ENCODE results near the gene BHLHE40.

Gene BHLHE40

GRCh38 chr3:4979428-4980228 lies at the start of gene BHLHE40:
Gene BHLHE40, plus strand, starts transcription at chr3:4979437. Its CDS starts 282 bp downstream, at chr3:4979719.
- DNase-seq (ENCODE audit: low spot score): no peak

- no peak for DNase-seq (ENCODE audit: low spot score)
These were observed 48.7 kb upstream of the BHLHE40 start for GRCh38 chr3:4930501-4930900.

- no peak for DNase-seq (ENCODE audit: low spot score)
These were observed 45.2 kb upstream of the BHLHE40 start for GRCh38 chr3:4934050-4934449.

- DNase-seq (ENCODE audit: low spot score): no peak
These were observed 43.9 kb upstream of the BHLHE40 start for GRCh38 chr3:4935347-4935746.

DNA sequence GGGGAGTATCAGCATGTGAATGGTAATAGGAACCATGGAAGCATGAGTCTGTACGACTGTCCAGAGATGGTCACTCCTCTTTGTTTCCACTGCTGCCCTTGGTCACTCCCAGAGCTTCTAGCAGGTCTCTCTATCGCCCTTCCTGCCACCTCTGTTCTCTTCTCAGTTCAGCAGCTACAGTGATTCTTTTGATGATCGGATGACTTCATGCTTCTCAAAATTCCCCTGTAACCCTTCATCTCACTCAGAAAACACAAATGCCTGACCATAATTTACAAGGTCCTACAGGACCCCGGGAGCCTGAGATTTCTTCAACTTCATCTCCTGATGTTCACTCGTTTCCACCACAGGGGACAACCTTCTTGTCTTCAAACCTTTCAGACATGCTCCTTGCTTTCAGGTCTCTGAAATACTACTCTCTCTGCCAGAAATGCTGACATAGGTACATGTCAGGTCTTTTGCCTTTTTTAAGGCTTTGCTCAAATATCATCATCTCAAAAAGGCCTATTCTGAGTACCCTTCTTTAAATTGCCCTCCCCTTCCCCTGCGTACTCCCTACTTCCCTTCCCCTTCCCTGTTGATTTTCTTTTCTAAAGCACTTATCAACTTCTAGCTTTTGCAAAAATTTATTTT lies 42.1 kb upstream of the BHLHE40 start:
- no peak for DNase-seq (ENCODE audit: low spot score)

DNA sequence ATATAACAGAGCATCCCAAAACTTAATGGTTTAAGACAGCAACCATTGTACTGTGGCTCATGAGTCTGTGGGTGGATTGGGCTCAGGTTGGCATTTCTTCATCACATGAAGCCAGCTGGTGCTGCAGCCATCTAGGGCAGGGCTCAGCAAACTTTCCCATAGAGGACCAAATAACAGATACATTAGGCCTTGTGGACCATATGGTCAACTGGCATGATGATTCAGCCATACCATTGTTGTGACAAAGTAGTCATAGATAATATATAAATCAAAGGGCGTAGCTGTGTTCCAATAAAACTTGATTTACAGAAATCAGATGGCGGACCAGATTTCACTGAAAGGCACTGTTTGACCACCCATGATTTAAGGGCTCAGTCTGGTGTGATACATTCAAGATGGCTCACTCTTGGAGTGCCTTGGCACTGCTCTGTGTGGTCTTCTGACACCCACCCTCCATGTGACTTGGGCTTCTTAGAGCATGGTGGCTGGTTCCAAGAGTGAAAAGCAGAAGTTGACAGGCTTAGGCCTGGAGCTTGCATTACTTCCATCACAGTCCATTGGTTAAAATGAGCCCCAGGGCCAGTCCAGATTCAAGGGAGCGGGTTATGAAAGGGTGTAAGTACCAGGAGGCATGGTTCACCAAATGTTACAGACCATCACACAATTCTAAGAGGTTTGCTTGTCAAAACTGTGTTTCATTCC lies 40.8 kb upstream of the BHLHE40 start:
- no peak for DNase-seq (ENCODE audit: low spot score)

DNA sequence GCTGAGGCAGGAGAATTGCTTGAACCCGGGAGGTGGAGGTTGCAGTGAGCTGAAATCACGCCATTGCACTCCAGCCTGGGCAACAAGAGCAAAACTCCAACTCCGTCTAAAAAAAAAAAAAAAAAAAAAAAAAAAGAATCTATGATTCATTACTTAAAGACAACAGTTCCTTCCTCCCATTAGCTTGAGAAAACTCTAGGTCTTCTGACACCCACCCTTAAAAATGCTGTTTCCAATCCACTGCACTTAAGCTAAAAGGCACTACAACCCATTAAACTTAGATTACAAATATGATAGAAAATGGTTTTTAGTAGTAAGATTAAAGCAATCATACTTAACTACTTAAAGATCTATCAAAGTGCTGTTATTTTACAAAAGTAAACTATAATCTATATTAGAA lies 40.0 kb upstream of the BHLHE40 start:
- no peak for DNase-seq (ENCODE audit: low spot score)

DNA sequence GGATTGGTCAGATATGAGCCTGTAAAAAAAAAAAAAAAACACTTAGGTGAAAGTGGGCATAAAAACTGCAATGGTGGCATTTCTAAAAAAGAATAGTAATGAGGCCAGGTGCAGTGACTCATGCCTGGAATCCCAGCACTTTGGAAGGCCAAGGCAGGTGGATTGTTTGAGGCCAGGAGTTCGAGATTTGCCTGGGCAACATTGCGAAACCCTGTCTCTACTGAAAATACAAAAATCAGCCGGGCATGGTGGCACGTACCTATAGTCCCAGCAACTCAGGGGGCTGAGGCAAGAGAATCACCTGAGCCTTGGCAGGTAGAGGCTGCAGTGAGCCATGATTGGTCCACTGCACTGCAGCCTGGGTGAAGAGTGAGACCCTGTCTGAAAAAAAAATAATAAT lies 38.3 kb upstream of the BHLHE40 start:
- DNase-seq (ENCODE audit: low spot score): no peak

DNA sequence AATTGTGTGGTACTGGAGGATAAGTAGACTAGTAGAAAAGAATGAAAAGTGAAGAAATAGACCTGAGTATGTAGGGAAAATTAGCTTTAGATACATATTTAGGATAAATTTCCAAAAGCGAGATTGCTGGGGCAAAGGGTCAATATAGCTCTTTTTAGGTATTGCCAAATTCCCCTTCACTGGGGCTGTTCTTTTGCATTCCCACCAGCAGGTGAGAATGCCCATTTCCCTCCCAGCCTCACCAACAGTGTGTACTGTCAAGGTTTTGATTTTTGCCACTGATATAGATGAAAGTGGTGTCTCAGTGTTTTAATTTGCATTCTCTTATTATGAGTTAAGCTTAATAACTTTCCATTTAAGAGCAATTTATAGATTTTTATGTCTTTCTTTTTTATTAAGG lies 35.7 kb upstream of the BHLHE40 start:
- no peak for DNase-seq (ENCODE audit: low spot score)

DNA sequence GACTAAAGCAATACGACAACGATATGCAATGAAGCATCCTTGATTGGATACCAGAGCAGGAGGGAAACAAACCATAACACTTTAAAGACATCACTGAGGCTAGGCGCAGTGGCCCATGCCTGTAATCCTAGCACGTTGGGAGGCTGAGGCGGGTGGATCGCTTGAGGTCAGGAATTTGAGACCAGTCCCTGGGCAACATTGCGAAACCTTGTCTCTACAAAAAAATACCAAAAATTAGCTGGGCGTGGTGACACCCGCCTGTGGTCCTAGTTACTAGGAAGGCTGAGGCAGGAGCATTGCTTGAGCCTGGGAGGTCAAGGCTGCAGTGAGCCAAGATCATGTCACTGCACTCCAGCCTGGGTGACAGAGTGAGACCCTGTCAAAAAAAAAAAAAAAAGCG lies 33.9 kb upstream of the BHLHE40 start:
- no peak for DNase-seq (ENCODE audit: low spot score)

GRCh38 chr3:4947028-4947427 lies 32.2 kb upstream of the BHLHE40 start:
- DNase-seq (ENCODE audit: low spot score): no peak

DNA sequence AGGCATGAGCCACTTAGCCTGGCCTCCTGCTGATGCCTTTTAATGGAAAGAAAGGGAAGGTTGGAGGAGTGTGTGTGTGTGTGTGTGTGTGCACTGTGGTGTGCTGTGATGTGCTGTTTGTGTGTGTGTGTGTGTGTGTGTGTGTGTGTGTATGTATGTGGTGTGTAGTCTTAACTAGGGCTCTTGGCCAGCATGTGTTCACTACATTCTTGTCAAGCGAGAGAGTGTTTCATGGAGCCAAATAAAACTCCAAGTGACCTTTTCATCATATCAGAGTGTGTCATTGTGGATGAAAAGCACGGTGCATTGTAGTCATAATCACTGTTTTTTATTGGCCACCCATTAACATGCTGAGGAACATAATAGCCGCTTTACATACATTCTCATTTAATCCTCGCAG lies 30.8 kb upstream of the BHLHE40 start:
- no peak for DNase-seq (ENCODE audit: low spot score)

DNA sequence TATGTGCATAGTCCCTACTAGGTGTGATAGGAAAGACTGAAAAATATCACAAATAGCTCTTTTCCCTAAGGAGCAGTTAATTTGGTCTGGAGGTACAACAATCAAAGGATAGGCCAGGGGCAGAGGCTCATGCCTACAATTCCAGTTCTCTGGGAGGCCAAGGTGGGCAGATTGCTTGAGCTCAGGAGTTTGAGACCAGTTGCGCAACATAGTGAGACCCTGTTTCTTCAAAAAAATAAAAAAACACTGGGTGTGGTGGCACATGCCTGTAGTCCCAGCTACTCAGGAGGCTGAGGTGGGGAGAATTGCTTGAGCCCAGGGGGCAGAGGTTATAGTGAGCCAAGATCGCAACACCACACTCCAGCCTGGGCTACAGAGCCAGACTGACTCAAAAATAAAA lies 30.2 kb upstream of the BHLHE40 start:
- DNase-seq (ENCODE audit: low spot score): no peak

DNA sequence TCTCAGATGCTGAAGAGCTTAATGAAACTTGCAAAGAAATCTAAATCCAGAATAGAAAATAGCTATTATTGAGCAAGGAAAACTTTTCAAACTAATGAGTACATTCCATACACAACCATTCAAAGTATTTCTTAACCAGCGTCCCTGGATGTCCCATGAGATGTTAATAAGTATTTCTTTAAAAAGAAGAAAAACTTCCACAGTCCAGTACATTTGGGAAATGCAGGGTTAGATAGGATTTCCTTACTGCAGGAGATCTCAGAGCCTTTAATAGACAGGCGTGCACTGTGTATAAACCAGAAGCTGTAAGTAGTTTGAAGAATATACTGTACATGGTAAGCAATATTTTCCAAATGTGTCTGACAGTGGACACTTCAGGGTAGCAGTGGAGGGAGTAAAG lies 29.6 kb upstream of the BHLHE40 start:
- DNase-seq (ENCODE audit: low spot score): no peak

DNA sequence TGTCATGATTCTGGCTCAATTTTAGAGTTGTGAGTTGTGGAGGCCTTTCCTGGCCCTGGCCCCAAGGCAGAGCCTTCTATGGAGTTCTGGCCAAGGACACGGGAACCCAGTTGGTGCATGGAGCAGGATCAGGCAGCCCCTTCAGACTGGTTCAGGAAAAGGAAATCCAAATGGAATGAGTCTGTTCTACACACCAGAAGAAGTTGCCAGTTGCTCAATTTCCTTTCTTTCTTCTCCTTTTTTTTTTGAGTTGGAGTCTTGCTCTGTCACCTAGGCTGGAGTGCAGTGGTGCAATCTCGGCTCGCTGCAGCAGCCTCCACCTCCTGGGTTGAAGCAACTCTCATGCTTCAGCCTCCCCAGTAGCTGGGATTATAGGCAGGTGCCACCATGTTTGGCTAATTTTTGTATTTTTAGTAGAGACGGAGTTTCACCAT lies 28.9 kb upstream of the BHLHE40 start:
- no peak for DNase-seq (ENCODE audit: low spot score)

GRCh38 chr3:4950948-4951347 lies 28.3 kb upstream of the BHLHE40 start:
- no peak for DNase-seq (ENCODE audit: low spot score)

DNA sequence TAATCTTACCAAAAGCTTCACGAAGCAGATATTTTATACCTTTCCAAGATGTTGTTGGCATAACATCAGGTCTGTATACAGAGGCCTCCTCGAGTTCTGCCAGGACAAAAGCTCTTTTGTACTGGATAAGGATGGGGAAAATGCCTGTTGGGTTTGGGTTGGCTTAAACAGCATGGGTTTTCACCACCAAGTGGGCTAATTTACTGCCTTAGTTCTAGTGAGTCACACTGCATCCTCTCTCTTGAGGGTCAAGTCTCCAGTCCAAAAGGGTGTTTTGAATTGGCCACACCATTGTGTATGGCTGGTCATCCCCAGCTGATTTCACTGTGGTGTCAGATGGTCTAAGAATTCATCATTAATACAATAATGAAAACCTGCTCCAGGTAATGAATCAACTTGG lies 26.1 kb upstream of the BHLHE40 start:
- no peak for DNase-seq (ENCODE audit: low spot score)

DNA sequence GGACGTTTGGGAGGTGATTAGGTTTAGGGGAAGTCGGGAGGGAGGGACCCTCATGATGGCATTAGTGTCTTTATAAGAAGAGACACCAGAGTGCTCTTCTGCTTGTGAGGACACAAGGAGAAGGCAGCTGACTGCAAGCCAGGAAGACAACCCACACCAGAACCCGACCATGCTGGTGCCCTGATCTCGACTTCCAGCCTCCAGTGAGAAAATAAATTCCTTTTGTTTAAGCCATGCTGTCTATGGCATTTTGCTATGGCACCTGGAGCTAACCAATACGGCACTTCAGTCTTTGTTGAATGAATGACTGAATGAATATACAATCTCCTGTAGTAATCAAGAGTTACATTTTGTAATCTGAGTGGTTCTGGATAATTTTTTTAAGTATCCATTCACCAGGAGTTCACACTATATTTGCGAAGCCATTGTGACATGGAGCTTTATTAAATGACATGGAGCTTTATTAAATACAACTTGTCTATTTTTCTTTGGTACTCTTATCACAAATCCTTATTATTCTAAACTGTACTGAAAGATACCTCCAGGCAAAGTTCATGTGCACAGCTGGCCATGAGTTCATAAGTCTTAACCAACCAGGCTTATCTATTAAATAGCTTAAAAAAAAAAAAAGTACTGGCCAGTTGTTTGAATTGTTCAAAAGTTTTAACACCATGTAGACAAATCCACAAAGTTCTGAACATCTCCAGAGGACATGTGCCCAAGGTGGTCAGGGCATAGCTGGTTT lies 24.8 kb upstream of the BHLHE40 start:
- DNase-seq (ENCODE audit: low spot score): no peak

- no peak for DNase-seq (ENCODE audit: low spot score)
These were observed 23.1 kb upstream of the BHLHE40 start for GRCh38 chr3:4956099-4956498.

DNA sequence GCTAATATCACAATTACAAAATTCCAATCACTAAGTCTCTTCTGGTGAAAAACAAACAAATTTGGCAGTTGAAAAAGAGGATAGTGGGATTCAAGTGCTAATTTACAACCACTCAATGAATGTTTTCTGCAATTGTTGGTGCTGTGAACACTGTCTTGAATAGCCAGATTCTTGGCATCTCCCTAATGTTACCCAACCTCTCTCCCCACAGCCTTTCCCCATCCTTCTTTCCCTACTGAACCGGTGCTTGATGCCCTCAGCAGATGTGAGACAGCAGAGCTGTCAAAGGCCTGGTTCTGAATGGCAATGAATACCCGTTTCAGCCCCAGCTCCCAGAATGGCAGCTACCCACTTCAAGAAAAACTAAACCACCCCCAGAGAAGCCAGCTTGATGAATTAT lies 22.5 kb upstream of the BHLHE40 start:
- DNase-seq (ENCODE audit: low spot score): no peak

GRCh38 chr3:4957978-4958377 lies 21.3 kb upstream of the BHLHE40 start:
- DNase-seq (ENCODE audit: low spot score): no peak

GRCh38 chr3:4959180-4959579 lies 20.1 kb upstream of the BHLHE40 start:
- no peak for DNase-seq (ENCODE audit: low spot score)

All from AG08395 (cell line).